ENCODE results near the gene PPP2R5C. TPM values are rescaled to one million over a fixed set of nuclear protein-coding genes. Genes with fewer than 3 reads are reported as not detected.

PPP2R5C gene
- total RNA-seq, 1 experiment from 2014 or later, result 96.1 TPM

GRCh38 chr14:101737414-101738339 lies 23.8 kb upstream of the PPP2R5C start:
- Histone ChIP-seq H3K4me3 (ENCODE audit: low read length) (no peak overlapping the region), H3K9me3 (ENCODE audit: low read length) (peaks cover 13% of the 10 kb centered on the region; the same call in 1 of the 2 replicates), H2AFZ (ENCODE audit: low read length) (no peak overlapping the region), H3K4me1 (ENCODE audit: insufficient read depth, low read length) (peaks cover 18% of the 10 kb centered on the region), H3K4me2 (ENCODE audit: low read length) (no peak overlapping the region), H3K36me3 (ENCODE audit: low read depth, low read length) (no peaks in the 10 kb centered on the region), H3K79me2 (ENCODE audit: low read length) (no peaks in the 10 kb centered on the region), H3F3A (ENCODE audit: low read length, unreplicated experiment) (no peaks in the 10 kb centered on the region), H4K20me1 (ENCODE audit: low read length) (no peaks in the 10 kb centered on the region), H3K27ac (ENCODE audit: low read length) (no peak overlapping the region), H3K9ac (ENCODE audit: low read length) (no peak overlapping the region), H3K9me2 (replicated peaks; ENCODE audit: low read length) (no peaks in the 10 kb centered on the region), H3K27me3 (ENCODE audit: low read length) (no peaks in the 10 kb centered on the region)
- ChIA-PET CTCF (no interaction called here), POLR2A (ENCODE audit: unreplicated experiment) (no interaction called here)
- TF ChIP-seq EZH2 (IDR thresholded peaks at IDR 0.05; ENCODE audit: low read length, unreplicated experiment) (no peak), CTCF (conservative IDR thresholded peaks at IDR 0.05; ENCODE audit: low read depth, low read length) (peak; percentile 31; the same call in 1 of the 2 replicates), EZH2phosphoT487 (IDR thresholded peaks at IDR 0.05; ENCODE audit: borderline replicate concordance, low read length) (no peak)
- no TSS peak for BruUV-seq (replicated peaks)
- intact Hi-C loops (cut with micrococcal nuclease), result no loop called here
- ATAC-seq (no peak), DNase-seq (no peak)

GRCh38 chr14:101738703-101739320 lies 22.7 kb upstream of the PPP2R5C start:
- no peak for DNase-seq
- POLR2A ChIA-PET (ENCODE audit: unreplicated experiment), result no interaction called here
- Histone ChIP-seq H3K9me3 (ENCODE audit: low read length) (peaks cover 8% of the 10 kb centered on the region; the same call in 1 of the 2 replicates), H4K20me1 (ENCODE audit: low read length) (no peaks in the 10 kb centered on the region), H3K9ac (ENCODE audit: low read length) (no peak overlapping the region), H3K79me2 (ENCODE audit: low read length) (no peaks in the 10 kb centered on the region), H2AFZ (ENCODE audit: low read length) (no peak overlapping the region), H3K4me2 (ENCODE audit: low read length) (no peak overlapping the region), H3K4me3 (ENCODE audit: low read length) (no peak overlapping the region), H3K27me3 (ENCODE audit: low read length) (no peaks in the 10 kb centered on the region), H3K9me2 (replicated peaks; ENCODE audit: low read length) (no peaks in the 10 kb centered on the region), H3K27ac (ENCODE audit: low read length) (no peak overlapping the region), H3K36me3 (ENCODE audit: low read depth, low read length) (no peaks in the 10 kb centered on the region), H3K4me1 (ENCODE audit: insufficient read depth, low read length) (peaks cover 8% of the 10 kb centered on the region), H3F3A (ENCODE audit: low read length, unreplicated experiment) (no peaks in the 10 kb centered on the region)
- intact Hi-C loops (cut with micrococcal nuclease), result no loop called here
- CTCF ChIA-PET, result no interaction called here
- no peak for ATAC-seq
- TF ChIP-seq CTCF (conservative IDR thresholded peaks at IDR 0.05; ENCODE audit: low read depth, low read length), result no peak
- no peak for TF ChIP-seq EZH2phosphoT487 (IDR thresholded peaks at IDR 0.05; ENCODE audit: borderline replicate concordance, low read length)
- no peak for TF ChIP-seq EZH2 (IDR thresholded peaks at IDR 0.05; ENCODE audit: low read length, unreplicated experiment)
- BruUV-seq (replicated peaks), result no TSS peak
